Activated CD8-positive, alpha-beta memory T cell treated with anti-CD3 and anti-CD28 coated beads, Interleukin-2, amount 50 U/mL, for 4 hours (primary cell): ENCODE measurements around the gene SULF2.
"Not testable (repeated sequence)": the region's sequence is repeated elsewhere in the genome, so short reads cannot be mapped to it uniquely, and the experiment has no call there.

Experiments used
- DNase-seq: peaks from one replicate; pipeline ENCODE4 v3.0.0-alpha.2; 2020

The SULF2 gene

DNA sequence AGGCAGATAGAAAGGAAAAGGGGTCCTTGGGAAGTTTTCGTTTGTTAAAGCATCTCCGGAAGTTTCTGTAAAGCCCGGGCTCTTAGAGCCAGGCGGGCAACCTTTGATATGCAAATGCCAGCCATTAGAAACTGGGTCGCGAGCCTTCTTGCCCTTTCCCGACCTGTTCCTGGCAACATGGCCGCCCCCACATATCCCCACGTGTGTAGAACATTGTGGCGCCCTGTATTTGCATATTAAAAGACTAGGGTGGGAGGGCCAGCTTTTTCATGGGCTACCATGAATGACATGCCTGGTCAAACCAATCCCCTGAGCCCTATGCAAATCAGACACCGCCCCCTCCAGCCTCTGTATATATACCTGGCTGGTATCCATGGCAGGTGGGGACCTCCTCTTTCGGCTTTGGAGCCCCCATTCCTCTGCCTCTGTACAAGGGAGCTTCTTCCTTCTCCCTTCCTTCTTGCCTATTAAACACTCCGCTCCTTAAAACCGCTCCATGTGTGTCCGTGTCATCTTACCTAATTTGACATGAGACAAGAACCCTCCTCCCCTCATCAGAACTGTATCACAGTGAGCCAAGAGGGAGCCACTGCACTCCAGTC, 19.0 kb upstream of the SULF2 start:
- not testable (repeated sequence) for DNase-seq

DNA sequence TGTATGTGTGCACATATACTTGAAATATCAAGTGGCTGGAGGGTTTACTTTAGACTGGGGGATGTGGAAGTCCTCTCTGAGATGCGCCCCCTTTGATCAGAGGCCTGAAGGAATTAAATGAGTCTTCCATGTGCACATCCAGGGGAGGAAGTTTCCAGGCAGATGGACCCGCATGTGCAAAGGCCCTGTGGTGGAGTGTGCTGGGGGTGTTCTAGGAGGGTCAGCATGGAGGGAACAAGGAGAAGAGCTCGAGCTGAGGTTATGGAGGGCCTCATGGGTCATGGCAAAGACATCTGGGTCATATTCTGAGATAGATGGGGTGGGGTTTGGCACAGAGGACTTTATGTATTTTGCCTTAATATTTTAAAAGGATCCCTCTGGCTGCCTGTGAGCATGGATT, 17.7 kb upstream of the SULF2 start:
- DNase-seq = no peak

DNA sequence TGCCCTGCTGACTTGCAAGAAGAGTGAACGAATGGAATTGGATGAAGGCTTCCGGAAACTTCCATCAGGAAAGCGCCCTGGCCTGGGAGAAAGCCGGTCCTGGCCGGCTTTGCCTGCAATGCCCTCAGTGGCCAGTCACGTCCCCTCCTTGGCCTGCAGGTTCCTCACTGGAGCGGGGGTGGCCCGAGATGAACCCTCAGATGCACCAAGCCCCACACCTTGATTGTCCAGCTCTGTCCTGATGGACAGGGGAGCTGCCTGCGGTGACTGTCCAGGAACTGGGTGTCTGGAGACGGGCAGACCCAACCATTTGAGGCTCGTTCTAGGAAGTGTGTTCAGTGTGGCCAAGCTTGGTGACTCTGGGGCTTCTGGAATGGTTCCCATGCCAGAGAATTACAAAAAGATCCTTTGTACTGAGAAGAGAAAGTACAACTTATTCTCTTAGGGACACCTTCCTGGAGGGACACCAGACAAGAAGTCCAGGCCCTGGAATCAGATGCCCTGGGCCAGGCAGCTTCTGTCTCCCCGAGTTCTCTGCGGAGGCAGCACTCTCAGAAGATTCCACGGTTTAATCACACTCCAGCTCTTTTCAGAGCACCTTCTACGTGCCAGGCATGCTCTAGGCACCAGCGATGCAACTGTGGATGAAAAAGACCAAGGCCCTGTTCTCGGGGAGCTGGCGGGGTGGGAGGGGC, 17.1 kb upstream of the SULF2 start:
- no peak for DNase-seq

DNA sequence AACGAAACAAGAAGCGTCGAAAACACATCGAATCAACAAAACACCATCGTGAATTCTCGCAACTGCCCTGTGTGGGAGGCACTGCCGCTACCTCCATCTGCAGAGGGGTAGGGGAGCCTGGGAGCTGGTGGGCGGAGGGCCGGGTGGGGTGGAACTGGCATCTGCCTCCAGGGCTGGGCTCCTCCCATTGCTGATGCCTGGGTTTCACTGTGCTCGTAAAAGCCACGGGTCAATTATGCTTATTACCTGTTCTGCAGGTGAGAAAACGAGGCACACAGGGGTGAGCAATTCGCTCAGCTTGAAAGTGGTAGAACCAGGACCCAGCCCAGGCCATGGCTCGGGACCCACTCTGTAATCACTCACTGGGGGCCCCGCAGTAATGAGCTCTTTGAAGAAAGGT, 16.5 kb upstream of the SULF2 start:
- DNase-seq = no peak

DNA sequence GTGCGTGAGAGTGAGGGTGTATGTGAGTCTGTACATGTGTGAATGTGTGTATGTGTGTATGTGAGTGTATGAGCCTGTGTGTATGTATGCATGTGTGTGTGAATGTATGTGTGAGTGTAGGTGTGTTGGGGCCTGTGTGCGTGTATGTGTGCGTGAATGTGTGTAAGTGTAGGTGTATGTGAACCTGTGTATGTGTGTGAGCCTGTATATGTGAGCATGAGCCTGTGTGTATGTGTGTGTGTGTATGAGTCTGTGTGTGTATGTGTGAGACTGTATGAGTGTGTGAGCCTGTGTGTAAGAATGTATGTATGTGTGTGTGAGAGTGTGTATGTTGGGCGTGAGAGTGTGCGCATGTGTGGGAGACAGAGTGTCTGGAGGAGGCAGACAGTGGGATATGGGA, 15.8 kb upstream of the SULF2 start:
- DNase-seq = no peak

DNA sequence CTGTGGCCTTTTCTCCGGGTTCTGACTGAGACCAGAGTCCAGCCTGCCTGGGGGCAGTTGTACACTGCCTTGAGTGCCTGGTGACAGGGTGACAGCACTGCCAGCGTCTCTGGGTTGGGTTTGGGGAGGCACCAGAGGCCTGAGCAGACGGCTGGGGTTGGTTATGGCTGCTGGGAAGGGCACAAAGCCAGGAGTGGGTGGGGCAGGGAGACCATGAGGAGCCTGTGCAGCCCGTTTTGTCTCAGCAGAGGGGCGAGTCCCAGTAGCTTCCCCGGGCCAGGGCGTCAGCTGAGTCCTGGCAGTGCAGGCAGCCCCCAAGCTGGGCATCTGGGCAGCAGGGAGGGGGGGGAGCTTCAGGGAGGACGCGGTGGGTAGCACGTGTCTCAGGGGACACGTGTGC, 15.3 kb upstream of the SULF2 start:
- DNase-seq = no peak

DNA sequence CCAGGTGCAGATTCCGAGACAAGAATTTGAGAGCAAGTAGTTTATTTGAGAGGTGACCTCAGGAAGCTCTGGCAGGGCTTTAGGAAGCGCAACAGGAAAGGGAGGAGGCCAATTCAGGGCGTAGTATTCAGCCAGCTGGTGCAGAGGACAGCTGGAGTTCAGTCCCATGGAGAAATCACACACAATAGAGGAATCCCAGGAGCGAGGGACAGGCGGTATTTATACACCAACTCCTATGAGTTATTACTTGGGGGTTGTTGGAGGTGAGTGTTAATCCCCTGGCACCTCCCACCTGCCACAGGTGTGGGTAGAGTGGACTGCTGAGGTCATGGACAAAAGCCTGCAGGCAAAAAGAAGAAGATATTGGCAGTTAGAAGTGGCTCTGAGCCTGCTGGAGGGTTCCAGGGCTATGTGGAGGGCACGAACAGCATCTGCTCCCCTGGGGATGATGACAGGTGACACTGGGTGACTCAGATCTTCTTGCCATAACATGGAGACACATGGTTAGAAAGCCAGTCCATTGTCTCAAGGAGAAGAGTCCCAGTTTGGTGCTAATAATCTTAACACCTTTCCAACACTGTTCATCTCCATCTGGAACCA, 13.9 kb upstream of the SULF2 start:
- DNase-seq = no peak

DNA sequence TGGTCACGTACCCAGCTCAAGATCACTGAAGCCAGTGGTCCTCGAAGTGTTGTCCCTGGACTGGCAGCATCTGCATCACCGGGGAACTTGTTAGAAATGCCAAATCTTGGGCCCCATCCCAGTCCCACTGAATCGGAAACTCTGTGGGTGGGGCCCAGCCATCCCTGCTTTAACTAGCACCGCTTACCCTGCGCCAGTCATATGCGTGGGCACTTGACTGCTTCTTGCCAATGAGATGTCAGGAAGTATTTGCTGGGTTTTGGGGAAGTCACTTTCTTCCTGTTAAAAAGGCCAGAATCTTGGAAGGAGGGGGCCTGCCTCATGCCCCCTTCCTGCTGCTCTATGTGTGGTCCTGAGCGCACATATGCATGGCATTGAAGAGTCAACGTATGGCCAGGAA, 11.7 kb upstream of the SULF2 start:
- DNase-seq = no peak

DNA sequence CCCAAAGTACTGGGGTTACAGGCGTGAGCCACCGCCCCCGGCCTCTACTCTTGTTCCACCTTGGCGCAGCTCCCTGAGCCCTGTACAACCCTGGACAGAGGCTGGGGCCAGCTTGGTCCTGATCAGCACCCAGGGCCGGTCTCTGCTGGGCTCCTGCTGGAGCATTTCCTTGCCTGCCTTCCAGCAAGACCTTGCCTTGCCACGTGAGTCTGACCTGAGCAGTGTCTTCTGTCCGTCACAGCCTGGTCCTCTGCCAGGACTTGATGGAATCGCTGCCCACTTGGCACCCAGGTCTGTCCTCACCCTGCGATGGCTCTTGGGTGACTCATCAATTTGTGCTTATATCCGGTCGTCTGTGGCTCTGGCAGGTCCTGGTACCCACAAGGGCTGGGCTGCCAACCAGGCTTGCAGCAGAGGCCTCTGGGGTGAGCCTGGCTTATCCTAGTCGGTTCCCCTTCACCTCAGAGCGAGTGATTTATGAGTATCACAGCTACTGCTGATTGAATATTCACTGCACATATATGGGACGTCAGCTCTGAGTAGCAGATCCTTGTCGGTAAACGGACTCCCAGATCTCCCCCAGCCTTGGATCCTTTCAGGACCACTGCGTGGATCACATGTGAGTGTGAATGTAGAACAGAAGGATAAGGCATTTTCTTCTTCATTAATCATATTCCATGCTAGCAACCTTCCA, 10.1 kb upstream of the SULF2 start:
- no peak for DNase-seq

DNA sequence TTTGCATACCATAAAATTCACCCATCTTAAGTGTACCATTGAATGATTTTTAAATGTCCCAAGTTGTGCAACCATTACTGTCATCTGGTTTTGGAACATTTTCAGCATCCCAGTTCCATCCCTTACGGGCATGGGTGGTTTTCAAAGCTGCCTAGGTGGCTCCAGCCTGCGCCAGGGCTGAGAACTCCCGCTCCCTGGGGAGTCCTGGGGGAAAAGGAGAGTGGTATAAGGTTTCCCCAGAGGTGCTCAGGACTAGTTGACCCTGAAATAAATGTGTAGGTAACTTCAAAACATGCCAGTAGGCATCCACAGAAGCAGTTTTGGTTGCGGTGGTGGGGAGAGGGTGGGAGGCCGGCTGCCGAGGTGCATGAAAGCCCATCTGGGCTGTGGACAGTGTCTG, 9.0 kb upstream of the SULF2 start:
- DNase-seq = not testable (repeated sequence)

DNA sequence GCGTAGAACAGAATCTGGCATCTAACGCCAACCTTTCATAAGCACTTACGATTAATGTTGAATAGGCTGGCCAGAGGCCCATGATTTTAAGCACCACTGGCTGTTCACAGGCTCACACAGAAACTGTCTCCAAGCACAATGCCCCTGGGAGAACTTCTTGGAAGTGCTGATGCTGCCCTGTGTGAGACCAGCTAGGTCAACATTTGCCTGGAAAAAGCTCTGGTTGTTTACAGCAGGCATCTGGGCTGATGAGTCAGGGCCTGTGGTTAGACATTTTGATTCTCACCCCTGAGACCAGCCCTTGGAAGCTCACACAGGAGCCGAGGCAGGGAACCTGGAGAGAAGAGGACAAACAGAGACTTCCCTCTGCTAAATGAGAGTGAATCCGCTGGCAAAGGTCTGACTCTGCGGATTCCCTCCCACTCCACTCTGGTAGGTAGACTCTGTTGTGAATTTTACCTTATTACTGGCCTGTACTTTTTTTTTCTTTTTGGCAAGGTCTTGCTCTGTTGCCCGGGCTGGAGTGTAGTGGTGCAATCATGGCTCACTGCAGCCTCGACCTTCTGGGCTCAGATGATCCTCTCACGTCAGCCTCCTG, 6.8 kb upstream of the SULF2 start:
- DNase-seq = no peak

DNA sequence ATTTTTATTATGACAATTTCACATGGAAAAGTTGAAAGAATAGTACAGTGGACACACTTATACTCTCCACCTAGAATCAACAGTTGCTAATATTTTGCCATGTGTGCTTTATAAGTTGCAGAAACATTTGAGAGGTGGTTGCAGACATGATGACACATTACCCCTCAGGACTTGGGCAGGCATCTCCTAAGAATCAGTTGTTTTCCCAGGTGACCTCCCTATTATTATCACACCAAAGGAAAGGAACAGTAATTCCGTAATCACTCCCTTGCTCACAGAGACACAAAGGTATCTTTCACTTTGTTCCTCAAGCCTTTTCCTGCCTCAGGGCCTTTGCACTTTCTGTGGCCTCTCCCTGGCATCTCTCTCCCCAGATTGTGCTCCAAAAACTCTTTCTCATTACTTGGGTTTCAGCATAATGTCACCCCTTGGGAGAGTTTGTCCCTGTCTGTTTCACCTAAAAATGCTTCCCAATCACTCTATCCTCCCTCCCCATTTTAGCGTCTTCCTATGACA, 5.9 kb upstream of the SULF2 start:
- no peak for DNase-seq

DNA sequence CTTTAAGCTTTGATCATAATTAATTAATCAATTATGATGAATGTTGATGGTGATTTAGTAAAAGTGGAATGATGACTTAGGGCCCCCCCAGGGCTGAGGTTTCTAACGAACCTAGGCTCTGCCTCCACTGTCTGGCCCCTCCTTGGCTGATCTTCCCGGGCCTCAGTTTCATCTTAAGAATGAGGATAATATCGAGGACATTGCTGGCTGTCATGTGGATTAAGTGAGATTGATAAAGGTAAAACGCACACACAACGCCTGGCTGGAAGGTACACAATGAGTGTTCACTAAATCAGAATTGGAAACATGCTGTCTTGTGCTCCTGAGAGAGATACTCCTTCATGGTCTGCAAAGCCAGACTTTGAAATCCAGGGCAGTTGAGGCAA, 5.3 kb upstream of the SULF2 start:
- DNase-seq = no peak

DNA sequence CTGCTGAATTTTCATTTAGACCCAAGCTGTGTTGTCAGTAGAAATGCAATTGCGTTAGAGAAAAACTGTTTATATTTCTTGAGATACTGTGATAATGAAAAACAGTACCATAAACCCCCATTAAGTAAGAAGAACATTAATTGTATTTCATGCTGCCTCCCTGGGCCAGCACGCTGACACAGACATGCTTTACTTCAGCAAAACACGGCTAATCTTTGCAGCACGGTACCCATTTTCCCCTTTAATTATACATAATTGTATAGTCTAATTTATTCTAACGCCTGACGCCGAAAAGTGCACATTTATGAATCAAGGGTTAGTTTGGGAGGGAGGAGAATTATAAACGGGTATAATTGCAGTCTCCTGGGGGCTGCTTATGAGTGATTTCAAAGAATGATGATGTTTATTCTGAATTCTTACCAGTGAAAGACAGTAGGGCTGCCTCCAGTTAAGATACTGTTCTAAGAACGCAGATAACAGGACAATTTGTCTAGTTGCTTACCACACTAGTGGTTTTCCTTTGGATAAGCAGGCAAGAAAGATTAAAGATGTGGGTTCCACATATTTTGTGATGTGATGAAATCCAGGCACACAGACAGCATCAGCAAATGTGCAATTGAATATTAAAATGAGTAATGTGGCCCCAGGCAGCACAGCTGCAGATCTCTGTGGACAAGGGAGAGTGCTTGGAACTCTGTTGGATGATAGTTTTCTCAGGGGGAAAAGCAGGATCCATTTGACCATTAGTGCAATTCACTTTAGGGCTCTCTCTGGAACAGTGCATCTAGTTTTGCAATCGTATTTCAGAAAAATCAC, 4.7 kb upstream of the SULF2 start:
- DNase-seq = no peak

DNA sequence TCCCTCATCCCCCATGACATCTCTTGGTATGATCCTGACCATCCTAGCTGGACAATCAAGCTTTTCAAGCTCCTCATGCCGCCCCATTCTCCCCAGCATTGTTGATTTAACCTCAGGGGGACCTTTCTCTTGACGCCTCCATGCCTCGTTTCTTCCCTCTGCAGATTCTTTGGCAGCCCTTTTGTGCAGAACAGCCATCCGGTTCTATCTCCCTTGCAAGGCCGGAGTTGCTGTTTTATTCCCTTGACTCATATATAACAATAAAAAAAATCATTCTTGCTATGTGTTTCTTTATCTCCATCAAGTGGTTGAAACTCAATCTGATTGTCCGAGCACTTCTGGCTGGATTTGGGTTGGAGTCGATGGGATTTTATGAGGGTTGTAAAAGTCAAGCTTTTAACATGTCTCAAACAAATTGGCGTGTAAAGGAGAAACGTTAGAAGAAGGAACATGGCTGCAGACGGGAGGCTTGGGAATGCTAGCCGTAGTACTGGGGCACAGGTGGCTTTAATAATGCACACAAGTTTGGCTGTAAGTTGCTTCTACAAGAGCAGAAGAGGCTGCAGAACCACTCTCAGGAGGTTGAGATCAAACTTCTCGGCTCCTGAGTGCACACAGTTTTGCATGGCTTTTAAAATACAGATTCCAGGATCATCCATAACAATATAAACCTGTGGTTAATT, 3.9 kb upstream of the SULF2 start:
- DNase-seq = no peak

DNA sequence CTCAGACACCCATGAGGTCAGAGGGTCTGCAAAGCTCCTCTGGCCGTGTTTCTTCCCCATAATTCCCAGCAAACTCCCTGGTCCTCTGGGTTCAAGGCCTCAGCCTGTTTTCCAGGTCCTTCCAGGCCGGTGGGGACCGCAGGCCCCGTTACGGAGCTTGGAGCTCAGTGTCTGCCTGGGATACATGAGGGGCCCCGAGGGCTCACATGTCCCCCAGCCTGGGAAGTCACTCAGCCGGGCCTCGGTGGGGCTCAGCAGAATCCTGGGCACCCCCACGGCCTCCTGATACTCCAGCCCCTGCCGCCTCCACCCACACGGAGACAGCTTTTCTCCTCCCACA, 3.4 kb upstream of the SULF2 start:
- DNase-seq = no peak

DNA sequence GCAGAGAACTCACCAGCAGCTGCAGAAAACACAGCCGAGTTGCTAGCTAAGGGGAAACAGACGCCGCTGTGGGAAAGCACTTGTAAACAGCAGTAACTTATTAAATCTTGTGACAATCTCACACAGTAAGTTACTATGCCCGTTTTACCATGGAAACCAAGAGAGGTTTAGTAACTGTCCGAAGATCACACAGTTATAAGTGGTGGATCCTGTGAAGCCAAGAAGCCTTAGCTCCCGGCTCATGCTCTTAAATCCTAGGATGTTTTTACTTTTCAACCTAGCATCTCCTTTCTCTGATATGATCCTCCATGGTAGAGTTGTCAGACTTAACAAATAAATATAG, 1.5 kb upstream of the SULF2 start:
- DNase-seq = no peak

DNA sequence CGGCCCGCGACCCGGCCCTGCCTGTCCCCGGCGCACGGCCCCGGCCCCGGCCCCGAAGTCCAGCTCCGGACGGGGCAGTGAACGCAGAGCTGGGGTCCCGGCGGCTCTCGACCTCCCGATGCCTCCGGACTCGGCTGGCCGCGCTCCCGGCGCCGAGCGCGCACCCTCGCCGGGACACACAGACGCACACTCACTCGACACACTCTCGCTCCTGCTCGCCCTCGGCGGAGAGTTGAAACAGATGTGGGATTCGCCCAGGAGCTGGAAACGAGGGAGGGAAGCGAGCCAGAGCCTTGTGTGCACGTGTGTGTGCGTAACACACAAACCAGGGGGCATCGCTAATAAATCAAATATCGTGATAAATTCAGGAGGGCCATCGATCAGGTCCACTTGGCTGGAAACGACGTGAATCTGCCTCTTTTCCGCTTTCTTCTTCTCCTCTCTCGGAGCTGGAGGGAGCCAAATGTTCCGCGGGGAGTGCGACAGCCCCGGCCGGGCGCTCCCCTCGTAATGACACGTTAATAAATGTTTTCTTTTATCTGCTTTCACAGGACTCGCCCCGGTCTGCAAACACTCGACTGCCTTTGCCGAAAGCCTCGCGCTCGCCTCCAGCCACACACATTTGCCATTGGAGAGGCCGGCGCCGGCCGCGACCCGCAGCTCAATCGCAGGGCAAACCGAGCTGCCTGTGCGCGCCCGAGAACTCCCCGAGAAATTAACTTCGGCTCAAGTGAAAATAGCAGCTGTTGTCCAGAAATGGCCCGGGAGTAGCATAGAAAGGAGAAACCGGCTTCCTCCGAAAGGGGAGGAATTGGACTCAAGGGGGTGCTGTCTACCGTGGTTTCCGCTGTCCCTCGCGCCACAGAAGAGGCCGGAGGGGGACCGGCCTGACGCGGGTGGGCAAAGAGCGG, 828 bp upstream of the SULF2 start:
- DNase-seq = no peak

DNA sequence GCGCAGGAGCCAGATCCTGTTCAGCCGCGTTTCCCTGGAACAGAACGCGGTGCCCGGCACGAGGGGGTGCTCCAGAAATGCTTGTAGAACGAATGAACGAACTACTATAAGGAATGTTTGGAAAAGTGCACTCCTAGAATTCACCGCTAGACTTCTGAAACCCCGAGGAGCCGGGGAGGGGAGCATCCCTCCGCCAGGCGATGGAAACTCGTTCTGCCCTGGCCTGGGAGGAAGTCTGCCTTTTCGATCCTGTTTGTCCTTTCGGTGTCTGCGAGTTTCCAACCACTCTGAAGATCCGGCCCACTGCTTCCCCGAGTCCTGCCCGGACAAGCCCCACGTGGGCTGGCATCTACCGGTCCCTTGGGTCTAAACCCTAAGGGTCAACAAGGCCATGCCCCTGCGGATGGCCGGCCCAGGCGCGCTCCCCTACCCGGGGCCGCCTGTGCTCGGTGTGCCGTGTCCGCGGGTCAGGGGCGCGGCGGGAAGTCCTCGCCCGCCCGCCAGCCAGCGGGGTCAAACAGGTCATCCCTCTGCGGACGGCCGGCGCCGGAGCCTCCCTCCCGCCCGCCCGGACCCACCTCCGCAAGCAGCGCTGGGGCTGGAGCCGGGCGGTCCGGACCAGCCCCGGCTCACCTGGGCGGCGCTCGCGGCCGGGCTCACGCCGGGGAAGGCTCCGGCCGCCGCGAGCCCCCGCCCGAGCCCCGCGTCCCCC, 526 bp downstream of the SULF2 start:
- DNase-seq = no peak

DNA sequence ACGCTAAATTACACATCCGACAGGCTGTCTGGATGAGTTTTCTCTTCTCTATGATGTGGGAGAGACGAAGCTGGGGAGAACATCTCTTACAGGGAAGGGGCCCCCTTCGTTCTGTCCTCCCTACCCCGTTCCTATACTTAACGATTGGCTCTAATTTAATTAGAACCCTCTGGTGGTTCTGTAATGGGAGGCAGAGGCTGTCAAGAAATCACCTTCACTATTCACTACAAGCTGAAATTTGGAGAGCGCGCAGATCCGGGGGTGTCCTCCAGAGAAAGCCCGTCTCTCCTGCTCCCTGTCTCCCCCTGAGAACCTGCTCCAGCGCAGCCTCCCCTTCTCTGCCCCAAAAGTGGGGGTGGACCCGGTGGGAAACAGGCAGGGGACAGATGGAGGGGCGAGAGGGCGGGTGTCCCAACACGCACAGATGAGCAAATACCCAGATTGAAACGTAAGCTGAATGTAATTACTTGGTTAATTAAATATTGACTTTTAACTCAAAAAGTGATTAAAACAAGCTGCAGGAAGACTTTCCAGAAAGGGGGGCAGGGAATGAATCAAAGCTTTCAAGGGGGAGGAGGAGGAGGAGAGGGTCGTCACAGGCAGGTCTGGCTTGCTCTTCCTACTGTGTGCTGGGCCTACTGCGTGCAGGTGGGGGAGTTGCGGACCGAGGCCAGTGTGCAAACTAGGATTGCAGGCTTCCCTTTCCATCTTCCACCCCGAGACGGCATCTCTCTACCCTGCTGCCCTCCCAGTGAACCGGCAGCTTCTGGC, 1.3 kb downstream of the SULF2 start:
- no peak for DNase-seq
